GM21526 (cell line): Measurements from ENCODE around the gene MMP13.
"Not testable (repeated sequence)": the region's sequence is repeated elsewhere in the genome, so short reads cannot be mapped to it uniquely, and the experiment has no call there.

Experiments used
- ATAC-seq: cut with Tn5 transposase; IDR thresholded peaks from one replicate; pipeline ENCODE4 v1.9.1; 2021; ENCODE audit warnings: moderate library complexity; ENCODE audit not compliant: unreplicated experiment, low FRiP score

MMP13 gene

DNA sequence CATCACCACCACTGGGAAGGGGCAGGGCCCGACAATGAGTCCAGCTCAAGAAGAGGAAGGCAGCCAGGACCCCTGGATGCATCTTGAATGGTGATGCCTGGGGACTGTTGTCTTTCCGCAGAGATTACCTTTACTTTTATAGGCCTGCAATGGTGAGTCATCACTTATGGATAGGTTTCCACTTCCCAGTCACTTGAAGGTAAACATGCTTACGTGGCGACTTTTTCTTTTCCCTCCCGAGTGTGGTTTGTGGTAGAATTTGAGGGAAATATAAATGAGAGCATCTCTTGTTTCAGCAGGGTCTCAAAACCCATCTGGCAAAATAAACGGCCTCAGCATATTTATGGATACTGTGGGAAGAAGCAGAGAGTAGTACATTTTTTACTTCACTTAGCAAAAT lies at the start of gene MMP13:
Gene MMP13, minus strand, starts transcription at position 109 of the 400 bp plus-strand sequence. Its CDS starts 27 bp downstream, at position 82.
- no peak for ATAC-seq

DNA sequence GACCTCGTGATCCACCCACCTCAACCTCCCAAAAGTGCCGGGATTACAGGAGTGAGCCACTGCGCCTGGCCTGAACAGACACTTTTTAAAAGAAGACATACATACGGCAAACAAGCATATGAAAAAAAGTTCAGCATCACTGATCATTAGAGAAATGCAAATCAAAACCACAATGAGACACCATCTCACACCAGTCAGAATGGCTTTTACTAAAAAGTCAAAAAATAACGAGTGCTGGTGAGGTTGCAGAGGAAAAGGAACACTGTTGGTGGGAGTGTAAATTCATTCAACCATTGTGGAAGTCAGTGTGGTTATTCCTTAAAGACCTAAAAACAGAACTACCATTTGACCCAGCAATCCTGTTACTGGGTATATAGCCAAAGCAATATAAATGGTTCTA lies 48.7 kb upstream of the MMP13 start:
- ATAC-seq = not testable (repeated sequence)

DNA sequence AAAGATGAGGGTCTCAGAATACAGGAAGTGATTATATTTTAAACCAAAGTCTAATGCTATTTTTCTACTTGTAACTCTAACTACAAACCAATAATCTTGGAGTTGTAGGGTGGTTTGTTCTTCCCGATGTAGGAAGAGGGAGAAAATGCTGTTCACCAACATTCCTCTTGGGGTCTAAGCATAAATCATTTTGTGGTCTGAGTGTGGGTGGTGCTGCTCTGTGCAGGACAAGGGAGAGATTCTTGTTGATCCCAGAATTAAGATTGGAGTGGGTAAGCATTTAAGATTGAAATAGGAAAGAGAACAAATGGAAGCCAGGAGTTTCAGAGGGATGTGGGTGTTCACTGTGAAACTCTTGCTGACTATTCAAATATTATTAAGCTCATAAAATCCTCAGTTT lies 38.6 kb upstream of the MMP13 start:
- no peak for ATAC-seq

DNA sequence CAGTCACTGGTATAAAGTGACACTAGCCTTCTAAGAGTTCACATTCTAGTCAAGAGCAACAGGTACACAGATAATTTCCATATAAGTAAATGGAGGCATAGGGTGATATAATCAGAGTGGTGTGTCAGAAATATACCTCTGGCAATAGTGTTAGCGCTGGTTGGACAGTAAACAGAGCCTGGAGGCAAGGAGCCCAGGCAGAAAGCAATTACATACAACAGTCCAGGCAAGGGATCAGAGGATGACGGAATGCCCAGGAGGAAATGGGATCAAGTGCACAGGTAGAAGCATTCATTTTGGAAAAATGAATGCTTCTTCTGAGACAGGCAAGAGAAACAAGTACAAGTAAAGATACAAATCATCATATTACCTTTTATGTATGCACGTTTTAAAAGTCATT lies 36.2 kb upstream of the MMP13 start:
- no peak for ATAC-seq

DNA sequence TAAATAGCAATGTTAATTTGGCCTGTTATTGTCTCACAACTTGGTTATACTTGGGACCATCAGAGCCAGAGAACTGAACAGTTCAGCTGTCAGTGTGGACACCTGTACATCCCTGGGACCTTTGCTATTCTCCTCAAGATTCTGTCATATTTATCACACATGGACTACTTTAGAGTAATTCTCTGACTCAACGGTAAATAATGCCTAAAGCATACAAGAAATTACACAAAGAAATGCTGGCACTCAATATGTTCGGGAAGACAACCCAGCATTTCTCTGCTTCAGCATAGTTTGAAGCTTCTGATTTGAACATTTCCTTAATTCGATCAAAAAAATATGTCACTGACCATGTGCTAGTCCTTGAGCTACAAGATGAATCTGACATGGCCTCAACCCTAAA lies 34.6 kb upstream of the MMP13 start:
- no peak for ATAC-seq

DNA sequence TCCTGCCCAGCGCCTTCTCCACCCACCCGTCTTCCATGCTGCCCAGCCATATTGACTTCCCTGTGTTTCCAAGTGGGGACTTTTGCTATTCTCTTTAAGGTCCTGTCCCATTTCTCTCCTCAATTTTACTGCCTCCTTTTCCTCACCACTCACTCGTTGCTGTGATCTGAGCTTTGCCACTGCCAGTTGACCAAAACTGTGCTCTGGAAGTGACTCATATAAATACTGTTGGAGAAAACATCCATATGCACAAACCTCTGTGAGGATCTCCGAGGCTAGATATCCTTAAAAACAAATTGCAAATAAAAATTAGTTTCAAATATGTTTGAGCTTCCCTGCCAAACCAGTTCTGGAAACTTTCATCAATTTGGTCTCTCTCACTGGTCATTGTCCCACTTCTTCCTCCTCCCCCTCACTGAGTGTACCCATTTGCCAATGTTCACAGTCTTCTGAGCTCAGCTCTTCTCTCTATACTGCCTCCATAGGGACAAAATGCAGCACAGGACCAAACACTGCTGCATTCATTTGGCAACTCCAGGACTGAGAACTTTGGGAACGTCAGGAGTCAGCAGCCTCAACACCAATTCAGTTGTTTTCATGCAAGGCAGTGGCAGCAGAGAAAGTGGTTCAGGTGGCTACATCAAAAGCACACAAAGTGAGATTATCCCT lies 34.0 kb upstream of the MMP13 start:
- ATAC-seq = no peak

DNA sequence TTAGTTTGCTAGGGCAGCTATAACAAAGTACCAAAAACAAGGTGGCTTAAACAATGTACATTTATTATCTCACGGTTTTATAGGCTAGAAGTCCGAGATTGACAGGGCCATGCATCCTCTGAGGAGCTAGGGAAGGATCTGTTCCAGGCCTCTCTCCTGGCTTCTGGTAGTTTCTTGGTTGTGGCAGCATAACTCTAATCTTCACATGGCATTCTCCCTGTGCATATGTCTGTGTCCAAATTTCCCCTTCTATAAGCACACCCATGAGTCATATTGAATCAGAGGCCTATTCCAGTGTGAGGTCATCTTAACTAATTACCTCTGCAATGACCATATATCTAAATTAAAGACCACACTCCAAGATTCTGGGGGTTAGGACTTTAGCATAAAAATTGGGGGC lies 31.3 kb upstream of the MMP13 start:
- no peak for ATAC-seq

DNA sequence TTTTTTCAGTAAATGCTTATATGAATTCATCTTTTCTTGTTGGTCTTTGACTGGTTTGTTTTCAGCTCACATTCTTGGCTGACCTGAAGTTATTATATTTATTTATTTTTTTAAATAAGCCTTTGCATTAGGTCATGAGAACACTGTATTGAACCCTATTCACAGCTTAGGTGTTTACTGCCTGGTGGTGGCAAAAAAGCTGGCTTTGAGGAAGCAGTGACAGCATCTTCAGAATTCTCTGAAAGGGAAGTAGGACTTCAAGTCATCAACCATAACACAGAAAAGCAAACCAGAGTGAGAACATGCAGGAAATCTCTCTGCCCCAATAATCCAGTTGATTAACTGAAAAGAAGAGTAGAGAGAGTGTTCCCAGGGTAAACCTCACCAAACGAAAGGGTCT lies 30.3 kb upstream of the MMP13 start:
- ATAC-seq = no peak

DNA sequence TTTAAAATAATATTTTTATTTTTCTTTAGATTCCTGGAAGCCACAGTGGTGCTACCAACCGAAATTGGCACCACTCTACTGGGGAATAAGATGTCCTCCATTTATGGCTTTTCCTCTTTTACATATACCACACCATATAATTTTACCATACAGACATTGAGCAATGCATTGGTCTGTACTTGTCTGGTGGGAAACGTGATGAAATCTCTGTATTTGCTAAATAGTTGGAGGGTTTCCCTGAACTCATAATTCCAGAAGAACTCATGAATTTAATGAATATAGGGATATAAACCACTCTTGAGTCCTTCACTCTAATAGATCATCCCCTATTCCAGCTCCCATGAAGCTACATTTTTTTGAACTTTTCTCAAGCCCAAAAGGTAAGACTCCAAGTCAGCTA lies 28.0 kb upstream of the MMP13 start:
- no peak for ATAC-seq

DNA sequence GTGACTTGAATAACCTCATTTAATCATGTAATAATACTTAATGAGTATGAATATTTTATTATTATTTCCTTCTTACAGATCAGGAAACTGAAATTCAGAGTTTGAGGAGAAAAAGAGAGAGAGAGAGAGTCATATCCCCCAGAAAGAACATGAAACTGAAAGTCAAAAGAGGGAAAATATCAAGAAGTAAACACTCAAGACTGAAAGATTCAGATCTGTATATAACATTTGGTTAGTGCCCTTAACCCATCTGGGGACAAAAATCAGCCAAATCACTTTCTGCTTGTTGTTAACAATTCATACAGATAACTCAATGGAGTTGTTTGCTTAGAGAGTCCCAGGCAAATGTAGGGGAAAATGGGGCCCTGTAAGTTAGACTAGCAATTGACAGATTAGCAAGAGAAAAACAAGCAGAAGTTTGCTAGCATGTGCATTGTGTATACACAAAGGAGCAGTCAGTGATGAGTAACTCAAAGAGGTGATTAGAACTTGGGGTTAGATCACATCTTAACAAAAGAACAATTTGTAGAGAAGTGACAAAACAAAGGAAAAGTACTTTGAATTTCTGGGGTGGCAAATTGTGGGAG lies 25.9 kb upstream of the MMP13 start:
- ATAC-seq = peak; percentile 84

DNA sequence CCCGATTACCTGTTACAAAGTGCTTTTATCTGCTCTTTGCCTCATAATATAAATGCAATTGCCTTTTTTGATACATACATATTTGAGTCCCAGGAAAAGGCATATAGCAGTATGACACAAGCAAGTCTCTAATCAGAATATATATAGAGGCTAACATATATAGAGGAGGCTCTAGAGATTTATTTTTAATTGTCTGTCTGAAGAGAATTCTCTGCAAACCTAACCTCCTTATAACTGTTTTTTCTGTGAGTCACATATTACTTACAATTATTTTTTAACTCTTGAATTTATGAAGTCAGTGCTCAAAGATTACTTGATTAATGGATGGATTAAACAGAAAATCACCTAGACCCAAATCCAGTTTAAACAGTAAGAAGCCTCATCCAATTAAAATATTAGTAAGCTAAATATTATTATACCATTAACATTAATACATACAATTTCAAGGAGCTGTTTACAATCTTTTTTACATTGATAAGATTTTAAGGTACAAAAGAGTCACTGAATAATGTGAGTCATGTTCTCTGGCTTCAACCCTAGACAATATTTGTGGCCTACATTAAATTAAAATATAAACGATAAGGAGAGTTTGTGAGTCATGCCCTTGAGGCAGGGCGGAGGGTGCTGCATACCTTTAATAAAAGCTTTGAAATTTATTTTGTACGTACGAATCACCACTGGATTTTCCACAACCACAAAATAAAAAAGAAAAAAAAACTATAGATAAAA lies 19.2 kb upstream of the MMP13 start:
- no peak for ATAC-seq

DNA sequence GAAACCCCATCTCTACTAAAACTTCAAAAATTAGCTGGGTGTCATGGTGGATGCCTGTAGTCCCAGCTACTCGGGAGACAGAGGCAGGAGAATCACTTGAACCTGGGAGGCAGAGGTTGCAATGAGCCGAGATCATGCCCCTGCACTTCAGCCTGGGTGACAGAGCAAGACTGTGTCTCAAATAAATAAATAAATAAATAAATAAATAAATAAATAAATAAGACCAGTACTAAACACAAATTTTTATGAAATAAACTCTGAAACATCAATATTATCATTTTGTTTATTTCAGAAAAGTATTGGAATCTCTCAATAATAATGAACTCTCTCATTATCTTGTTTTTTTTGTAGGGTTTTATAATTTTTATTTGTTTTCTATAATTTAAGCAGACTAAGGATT lies 18.2 kb upstream of the MMP13 start:
- not testable (repeated sequence) for ATAC-seq

DNA sequence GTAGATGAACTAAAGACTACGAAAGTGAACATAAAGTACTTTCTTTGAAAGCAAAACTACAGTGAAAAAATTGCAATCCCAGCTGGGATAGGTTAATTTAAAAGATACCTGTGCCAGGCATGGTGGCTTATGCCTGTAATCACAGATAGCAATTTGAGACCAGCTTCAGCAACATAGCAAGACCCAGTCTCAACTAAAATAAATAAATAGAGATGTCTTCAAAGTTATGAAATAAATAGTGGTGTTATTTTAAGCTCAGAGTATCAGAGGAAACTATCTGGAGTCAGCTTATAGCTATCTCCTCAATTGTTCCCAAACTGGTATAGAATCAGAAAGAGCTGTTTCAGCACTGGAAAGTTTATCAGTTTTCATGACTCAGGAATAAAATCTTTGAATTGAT lies 17.3 kb upstream of the MMP13 start:
- ATAC-seq = no peak

DNA sequence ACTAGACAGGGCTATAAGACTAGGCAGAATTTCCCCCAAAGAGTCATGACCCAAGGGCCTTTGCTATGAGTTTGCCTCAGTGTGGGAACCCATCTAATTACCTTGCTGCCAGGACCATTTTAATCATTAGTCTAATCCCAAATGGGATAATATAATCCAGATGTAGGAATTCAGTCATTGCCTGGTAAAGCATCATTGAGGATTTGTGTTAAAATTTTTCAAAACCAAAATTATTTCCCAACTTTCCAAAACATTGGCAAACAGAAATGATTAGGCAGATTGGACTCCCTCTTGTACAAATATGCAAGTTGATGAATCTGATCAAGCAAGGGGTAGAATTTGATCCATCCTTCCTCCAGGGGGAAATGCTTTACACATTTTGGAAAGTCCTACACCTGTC lies 16.2 kb upstream of the MMP13 start:
- ATAC-seq = no peak

DNA sequence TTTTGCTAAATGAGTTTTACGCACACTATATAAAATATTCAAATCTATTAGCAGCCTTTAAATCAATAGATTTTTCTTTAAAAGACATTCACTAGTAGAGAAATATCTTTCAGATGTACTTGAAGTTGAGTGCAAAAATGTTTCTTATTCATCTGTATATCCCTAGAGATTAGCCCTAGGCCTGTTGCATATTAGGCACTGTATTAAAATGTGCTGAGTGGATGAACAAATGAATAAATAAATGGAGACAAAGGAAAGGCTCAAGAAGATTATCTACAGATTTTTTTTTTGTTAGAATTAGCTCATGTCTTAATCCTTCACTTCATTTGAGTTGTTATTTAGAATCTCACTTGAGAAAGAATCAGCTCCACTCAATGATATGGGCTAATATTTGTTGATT lies 12.0 kb upstream of the MMP13 start:
- no peak for ATAC-seq

DNA sequence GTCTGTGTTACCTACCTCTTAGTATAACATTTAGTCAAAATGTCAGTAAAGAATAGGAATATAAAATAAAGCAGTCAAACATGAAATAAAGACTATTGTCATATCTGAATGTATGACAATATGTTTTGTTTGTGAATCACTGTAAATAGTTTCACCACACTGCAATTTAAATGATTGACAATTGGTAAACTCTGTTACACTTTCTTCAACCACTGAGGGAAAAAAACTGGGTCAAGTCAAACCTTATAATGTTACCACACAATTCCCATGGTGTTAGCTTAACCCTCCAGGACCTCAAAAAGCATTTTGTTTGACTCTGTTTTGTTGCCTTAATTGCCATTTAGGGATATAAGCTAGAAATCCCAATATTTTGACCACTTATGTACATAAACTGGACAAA lies 10.5 kb upstream of the MMP13 start:
- ATAC-seq = no peak

DNA sequence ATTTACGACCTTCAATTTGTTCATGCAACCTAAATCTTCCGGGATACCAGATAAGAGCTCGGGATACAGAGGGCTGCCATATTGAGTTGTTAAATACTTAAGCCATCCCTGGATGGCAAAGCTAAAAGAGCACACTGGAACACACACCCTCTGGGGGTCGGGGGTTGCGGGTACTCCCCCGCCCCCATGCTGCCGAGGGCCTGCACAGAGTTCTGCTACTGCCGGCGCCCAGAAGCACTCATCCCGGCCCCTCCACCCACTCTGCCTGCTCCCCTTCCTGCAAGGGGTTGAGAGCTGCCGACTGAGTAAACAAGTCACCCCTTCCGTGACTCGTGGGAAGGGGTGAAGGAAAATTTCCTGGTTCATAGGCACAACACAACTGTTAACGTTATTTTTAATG lies 9.3 kb upstream of the MMP13 start:
- ATAC-seq = no peak

DNA sequence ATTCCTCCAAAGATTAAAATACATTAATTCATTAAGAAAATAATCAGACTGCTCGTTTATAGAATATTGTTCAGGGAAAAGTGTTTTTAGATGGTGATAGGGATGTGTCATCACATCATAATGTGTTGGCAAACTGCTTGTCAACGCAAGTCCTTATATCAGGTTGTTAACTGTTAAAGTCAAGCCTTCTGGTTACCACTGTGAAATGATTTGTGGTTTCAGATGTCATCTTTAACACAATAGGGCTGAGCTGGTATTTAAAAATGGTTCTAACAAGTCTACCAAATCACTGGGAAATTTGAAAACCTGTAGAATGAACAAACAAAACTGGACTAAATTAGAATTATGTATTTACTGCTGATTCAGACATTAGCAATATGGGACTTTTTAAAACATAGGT lies 2.4 kb upstream of the MMP13 start:
- no peak for ATAC-seq

DNA sequence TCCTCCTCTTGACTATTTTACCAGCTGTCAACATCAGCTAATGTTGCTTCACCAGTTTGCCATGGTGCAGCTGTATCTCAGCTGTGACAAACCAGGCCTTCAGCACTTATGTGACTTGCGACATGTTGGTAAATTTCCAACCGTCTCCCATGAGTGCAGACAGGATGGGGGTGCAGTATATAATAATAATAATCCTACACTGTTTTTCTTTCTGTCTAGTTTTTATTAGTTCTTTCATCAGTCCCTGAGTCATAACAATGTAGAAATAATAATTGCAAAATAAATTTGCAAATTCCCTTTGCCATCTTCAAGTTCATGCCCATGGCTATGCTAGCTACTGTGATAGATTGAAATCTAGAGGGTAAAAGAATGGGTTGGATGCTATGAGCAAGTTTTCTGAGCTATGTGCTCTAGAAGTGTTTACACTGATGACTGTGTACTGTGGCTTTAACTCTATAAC lies 4.9 kb downstream of the MMP13 start:
- no peak for ATAC-seq

DNA sequence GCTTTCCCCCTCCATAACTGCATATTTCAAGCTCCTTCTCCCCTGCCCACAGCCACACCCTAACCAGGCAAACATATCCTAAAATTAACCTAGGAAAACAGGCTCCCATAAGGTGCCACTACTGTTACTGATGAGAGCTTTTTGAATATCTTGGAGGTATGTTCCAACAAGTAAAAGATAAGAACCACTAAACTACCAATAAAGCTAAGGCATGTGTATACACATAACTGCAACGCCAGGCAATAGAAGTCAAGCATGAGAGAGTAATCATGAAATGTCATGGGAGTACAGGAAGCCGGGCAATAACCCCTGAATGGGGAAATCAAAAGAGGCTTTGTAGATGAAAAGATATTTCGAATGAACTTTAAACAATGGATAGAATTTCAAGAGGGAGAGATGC lies 9.3 kb downstream of the MMP13 start:
- ATAC-seq = no peak

DNA sequence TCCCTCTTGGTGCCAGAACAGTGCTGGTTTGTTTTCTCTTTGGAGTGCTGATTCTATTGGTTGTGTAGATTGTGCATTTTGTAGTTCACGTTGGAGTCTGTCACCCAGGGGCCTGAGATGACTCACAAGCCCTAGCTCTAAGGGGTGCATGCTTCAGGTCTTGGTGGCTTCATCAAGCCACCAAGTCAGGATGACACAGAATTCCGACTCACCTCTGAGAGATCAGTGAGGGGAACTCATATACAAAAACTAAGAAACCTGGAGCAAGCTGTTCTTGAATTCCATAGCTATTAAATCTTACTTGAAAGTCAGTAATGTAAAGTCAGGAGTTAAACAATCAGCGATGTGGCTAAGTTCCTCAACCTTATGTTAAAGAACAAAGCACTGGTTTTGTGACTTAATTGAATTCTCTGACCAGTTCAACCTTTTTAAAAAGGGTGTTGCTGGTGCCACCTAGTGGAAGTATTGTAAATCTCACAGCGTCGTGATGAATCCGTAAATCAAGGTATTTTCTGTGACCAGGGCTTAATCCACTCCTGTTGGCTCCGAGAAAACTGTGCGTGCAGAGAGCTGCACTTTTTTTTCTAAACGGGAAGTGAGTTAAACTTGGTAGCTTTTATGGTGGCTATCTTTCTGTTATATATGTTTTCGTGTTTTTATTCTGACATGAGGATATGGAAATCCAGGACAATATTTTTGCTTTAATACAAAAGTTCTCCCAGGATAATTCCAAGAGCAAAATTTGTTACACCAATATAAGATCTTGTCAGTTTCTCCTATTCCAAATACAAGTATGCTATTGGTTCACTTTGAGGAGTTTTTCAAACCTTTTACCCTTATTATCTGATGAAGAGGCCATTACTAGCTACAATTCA lies 14.6 kb downstream of the MMP13 start:
- ATAC-seq = peak; percentile 85
